GM21737 (cell line): ENCODE measurements around the gene UNKL.

Source experiments
- ATAC-seq: cut with Tn5 transposase; IDR thresholded peaks from one replicate; pipeline ENCODE4 v1.9.1; 2021; ENCODE audit warnings: mild to moderate bottlenecking, moderate library complexity; ENCODE audit not compliant: unreplicated experiment

UNKL gene

DNA sequence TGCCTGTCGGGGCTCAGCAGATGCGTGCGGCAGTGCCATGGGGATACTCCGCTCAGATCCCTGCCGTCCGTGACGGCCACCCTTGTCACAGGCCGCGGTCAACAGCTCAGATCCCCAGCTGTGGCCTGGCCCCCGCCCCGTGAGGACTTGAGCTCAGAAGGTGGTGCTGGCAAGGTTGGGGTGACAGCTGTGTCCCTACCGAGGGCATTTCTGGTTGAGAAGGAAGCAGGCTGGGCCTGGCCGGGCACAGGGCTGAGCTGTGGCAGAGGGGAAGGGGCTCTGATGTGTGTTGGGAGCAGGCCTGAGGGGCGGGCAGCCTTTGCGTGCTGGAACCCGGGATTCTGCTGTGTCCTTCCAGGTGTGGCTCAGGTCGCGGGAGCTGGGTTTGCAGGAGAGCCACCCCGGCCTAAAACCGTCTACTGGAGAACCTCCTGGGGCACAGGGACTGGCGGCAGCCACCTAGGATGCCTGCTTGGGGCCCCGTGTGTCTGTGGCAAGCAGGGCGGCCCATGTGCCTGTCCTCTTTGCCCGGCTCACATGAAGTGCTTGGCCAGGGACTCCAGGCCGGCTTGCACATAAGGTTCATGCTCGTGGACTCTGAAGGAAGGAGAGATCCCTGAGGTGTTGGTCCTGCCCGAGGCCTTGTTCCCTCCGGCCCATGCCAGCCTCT lies 100.0 kb downstream of the UNKL start:
- no peak for ATAC-seq

DNA sequence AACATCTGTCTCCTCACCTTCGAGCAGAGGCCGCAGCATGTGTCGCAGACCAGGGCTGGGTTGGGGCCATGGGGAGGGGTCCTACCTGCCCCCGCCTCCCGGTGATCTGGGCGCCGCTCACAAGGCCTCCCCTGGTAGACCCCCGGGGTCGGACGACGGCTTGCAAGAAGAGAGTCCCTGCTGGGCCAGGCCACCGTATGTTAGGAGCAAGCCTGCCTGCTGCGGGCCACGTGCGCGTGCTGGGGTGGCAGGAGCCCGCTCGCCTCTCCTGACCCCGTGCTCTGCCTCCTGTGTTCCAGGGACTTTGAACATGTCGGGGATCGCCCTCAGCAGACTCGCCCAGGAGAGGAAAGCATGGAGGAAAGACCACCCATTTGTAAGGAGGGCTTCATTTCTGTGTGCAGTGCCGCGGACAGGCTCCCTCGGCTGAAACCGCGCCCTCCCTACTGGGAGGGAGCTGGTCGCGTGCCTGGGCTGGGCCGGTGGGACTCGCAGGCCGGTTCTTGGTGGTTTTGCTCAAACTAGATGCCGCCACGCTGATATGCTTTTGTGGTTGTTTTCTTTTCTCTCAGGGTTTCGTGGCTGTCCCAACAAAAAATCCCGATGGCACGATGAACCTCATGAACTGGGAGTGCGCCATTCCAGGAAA lies 100.7 kb downstream of the UNKL start:
- ATAC-seq: no peak
